ENCODE measurements around the gene KAT6B.

Gene KAT6B

DNA sequence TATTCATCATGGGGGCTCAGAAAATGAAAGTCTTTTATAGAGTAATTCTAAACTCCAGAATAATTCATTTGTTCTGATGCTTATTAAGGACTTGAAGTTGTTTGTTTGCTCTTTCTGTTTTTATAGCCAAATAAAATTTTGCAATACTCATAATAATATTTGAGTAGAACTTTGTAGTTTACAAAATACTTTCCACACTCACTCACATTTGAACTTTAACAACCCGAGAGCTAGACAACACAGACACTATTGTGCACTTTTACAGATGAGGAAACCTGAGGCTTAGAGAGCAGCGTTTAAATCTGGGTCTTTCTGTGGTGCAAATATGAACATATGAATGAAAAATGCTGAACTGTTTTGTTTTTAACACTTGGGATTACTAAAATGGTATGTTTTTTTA, 126.8 kb downstream of the KAT6B start:
- DNase-seq (ENCODE audit: low read depth, low spot score): no peak
- POLR2A ChIA-PET: no interaction called here
- CTCF ChIA-PET: no interaction called here
- H3K4me3 ChIP-seq (ENCODE audit: low read depth, low read length): no peak overlapping the region
- TF ChIP-seq, protein P1, sequence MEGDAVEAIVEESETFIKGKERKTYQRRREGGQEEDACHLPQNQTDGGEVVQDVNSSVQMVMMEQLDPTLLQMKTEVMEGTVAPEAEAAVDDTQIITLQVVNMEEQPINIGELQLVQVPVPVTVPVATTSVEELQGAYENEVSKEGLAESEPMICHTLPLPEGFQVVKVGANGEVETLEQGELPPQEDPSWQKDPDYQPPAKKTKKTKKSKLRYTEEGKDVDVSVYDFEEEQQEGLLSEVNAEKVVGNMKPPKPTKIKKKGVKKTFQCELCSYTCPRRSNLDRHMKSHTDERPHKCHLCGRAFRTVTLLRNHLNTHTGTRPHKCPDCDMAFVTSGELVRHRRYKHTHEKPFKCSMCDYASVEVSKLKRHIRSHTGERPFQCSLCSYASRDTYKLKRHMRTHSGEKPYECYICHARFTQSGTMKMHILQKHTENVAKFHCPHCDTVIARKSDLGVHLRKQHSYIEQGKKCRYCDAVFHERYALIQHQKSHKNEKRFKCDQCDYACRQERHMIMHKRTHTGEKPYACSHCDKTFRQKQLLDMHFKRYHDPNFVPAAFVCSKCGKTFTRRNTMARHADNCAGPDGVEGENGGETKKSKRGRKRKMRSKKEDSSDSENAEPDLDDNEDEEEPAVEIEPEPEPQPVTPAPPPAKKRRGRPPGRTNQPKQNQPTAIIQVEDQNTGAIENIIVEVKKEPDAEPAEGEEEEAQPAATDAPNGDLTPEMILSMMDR (IDR thresholded peaks at IDR 0.05; ENCODE audit: insufficient read depth, low read length, missing control alignments): no peak

DNA sequence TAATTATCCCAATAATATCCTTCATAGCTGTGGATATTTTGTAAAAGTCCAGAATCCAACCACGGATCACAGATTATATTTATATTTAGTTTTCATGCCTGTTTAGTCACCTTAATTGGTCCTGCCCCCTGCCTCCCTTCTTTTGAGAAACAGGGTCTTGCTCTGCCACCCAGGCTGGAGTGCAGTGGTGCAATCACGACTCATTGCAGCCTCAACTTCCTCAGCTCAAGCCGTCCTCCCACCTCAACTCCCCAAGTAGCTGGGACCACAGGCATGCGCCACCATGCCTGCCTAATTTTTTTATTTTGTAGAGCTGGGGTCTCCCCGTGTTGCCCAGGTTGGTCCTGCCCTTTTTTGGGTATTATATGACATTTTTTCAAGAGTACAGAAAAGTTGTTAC, 129.4 kb downstream of the KAT6B start:
- POLR2A ChIA-PET: no interaction called here
- CTCF ChIA-PET: no interaction called here

DNA sequence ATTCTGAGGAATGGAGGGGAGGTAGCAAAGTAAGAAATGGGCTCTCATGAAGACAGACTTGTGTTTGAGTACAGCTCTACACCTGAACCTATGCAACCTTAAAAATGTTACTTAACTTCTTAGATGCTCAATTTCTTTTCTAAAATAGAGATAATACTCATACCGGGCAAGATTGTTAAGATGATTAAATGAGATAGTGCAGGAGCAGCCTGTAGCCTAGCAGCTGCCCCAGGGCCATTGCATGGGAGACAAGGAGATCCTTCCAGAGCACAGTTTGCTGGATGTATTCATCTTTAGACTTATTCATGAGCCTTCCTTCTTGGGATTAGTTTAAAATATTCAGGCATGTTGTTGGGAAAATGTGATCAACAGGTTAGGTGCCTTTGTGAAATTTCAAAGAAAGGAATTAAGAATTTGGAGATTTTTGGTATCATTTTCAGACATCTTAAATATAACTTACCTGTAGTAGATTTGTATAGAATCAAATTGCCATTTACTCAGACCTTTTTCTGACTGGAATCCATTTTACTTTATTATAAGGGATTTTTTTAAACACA, 130.2 kb downstream of the KAT6B start:
- POLR2A ChIA-PET: no interaction called here
- CTCF ChIA-PET: no interaction called here
- H3K4me3 ChIP-seq (ENCODE audit: low read depth, low read length): no peak overlapping the region
- TF ChIP-seq, protein P1 (IDR thresholded peaks at IDR 0.05; ENCODE audit: insufficient read depth, low read length, missing control alignments): no peak
- no peak for DNase-seq (ENCODE audit: low read depth, low spot score)

More for the DNA sequence above, 129.4 kb downstream of the KAT6B start:
- TF ChIP-seq, protein P1 (IDR thresholded peaks at IDR 0.05; ENCODE audit: insufficient read depth, low read length, missing control alignments): no peak
- H3K4me3 ChIP-seq (ENCODE audit: low read depth, low read length): no peak overlapping the region
- DNase-seq (ENCODE audit: low read depth, low spot score): no peak

DNA sequence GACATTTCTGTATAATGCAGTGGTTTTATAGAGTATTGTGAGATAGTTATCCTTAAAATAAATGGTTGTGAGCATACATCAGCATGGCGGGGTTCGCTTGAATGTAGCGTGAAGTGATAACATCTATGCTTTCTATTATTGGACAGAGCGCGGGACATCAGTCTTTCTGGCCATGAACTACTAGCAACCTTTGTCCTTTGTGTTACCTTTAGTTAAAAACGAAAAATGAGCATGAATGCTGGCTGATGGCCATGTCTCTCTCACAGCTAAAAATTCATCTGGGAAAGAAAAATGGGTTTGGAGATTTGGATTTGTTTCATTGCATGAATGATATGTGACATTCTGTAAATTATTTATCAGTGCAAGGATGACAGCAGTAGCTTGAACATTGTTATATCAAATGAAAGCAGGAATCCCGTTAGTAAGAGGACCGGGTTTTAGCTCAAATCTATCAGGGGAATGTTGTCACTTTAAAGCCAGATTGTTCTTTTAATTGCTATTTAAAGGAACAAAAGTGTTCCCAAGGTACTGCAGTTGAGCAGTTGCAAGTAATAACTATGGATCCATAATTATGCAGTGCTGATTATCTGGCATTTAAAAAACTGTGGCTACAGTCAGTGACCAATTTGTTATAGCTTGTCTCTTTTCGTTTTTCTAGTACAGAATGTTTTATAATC, 131.0 kb downstream of the KAT6B start:
- POLR2A ChIA-PET: no interaction called here
- TF ChIP-seq, protein P1 (IDR thresholded peaks at IDR 0.05; ENCODE audit: insufficient read depth, low read length, missing control alignments): no peak
- H3K4me3 ChIP-seq (ENCODE audit: low read depth, low read length): no peak overlapping the region

DNA sequence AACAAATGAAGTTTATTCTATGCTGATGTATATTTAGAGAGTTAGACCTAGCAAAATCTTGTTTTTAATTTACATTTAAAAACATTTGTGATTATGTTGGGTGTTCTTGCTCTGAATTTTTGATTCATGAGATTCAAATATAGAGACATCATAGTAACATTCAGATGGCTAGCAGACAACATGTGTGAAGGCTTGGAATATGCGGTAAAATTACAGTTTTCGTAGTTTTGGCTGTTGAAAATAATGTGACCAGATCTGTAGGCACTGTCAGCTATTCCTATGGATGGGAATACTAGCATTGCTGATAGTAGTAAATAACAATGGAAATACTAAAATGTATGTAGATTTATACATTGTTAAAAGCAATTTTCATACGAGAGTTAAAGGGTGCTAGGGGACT, 131.9 kb downstream of the KAT6B start:
- DNase-seq (ENCODE audit: low read depth, low spot score): no peak
- ChIA-PET CTCF (no interaction called here), POLR2A (no interaction called here)
- TF ChIP-seq, protein P1 (IDR thresholded peaks at IDR 0.05; ENCODE audit: insufficient read depth, low read length, missing control alignments): no peak
- H3K4me3 ChIP-seq (ENCODE audit: low read depth, low read length): no peak overlapping the region

More for the DNA sequence above, 131.0 kb downstream of the KAT6B start:
- no peak for DNase-seq (ENCODE audit: low read depth, low spot score)
- CTCF ChIA-PET: no interaction called here

DNA sequence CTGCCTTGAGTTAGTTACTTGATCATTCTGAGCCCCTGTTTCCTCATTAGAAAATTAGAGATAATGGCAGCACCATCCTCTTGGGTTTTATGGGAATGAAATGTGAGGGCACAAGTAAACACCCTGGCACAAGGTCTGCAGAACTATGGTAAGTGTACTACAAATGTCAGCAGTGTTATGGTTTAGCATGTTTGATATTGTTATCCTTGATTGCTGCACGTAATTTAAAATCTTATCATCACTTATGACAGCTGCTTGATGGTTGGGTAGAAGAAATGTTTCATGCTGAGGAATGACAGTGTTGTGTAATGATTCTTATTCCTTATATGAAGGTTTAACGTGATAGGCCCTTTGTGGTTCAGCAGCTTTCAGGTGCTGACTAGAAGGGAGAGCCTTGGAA, 134.3 kb downstream of the KAT6B start:
- TF ChIP-seq, protein P1 (IDR thresholded peaks at IDR 0.05; ENCODE audit: insufficient read depth, low read length, missing control alignments): no peak
- no peak overlapping the region for H3K4me3 ChIP-seq (ENCODE audit: low read depth, low read length)
- ChIA-PET CTCF (interaction anchor here (1.7 to 1.9 kb wide), 2 partner anchors 10 to 11 kb away, joined by 5 read pairs; no protein-coding TSS in a partner anchor), POLR2A (no interaction called here)
- no peak for DNase-seq (ENCODE audit: low read depth, low spot score)
